SK-N-SH (cell line): Measurements from ENCODE around the gene PER1. TPM values are rescaled to one million over a fixed set of nuclear protein-coding genes. Genes with fewer than 3 reads are reported as not detected.

ENCODE experiments used
- CTCF ChIA-PET: fragments of 300-600, 350-600 bp; formaldehyde crosslinking; extraction: SDS; loops from one replicate; lab custom pipeline; 2021; lab: Yijun Ruan, JAX
- POLR2A ChIA-PET: fragments of 350-600 bp; sonication (Branson Sonifier 250); formaldehyde crosslinking; extraction: SDS; loops from one replicate; lab custom pipeline; 2020; ENCODE audit warnings: antibody characterized with exemption, inconsistent platforms; lab: Yijun Ruan, JAX
- DNase-seq: peaks from one replicate; pipeline ENCODE4 v3.0.0; 2012
- H2AFZ ChIP-seq: fragments of 200-600 bp; sonication (generic); 2 replicates; pipeline ENCODE4 v1.8.1; 2016; ENCODE audit warnings: antibody characterized with exemption, mild to moderate bottlenecking, low read depth
- H3F3A ChIP-seq: fragments of 200-600 bp; sonication (generic); replicated peaks from 2 replicates; pipeline ENCODE3; 2016; ENCODE audit warnings: antibody characterized with exemption, mild to moderate bottlenecking; ENCODE audit not compliant: insufficient read depth
- H3K27ac ChIP-seq, 2 experiments: fragments of 200-500 bp in 1 of 2; fragments of 200-600 bp in 1 of 2; sonication (Bioruptor generic) in 1 of 2; sonication (generic), shearing (Covaris generic) in 1 of 2; 2 replicates each; pipeline versions ENCODE4 v1.5.1 to v1.6.1; 2014 to 2016; ENCODE audit warnings: low read depth in 2 of 2, inconsistent platforms in 1 of 2, low read length in 1 of 2, mild to moderate bottlenecking in 1 of 2, mixed read lengths in 1 of 2
- H3K27me3 ChIP-seq: fragments of 200-600 bp; sonication (generic), shearing (Covaris generic); 2 replicates; pipeline ENCODE4 v1.6.1; 2016; ENCODE audit warnings: mixed run types; ENCODE audit not compliant: insufficient read depth
- H3K36me3 ChIP-seq, 2 experiments: fragments of 200-500 bp in 1 of 2; fragments of 200-600 bp in 1 of 2; sonication (Bioruptor generic) in 1 of 2; sonication (generic) in 1 of 2; replicated peaks in 1 of 2; 2 replicates each; pipeline versions ENCODE3 to v1.5.1; 2014 to 2016; ENCODE audit warnings: low read length in 1 of 2, mild to moderate bottlenecking in 1 of 2; ENCODE audit not compliant: insufficient read depth in 2 of 2, control insufficient read depth in 1 of 2
- H3K4me1 ChIP-seq, 2 experiments: fragments of 200-500 bp in 1 of 2; fragments of 200-600 bp in 1 of 2; sonication (Bioruptor generic) in 1 of 2; sonication (generic), shearing (Covaris generic) in 1 of 2; 2 replicates each; pipeline versions ENCODE4 v1.5.1 to v1.6.1; 2014 to 2016; ENCODE audit warnings: low read depth in 1 of 2, low read length in 1 of 2, mixed run types in 1 of 2; ENCODE audit not compliant: insufficient read depth in 2 of 2, control insufficient read depth in 1 of 2
- H3K4me2 ChIP-seq: fragments of 200-600 bp; sonication (generic), shearing (Covaris generic); 2 replicates; pipeline ENCODE4 v1.6.1; 2017; ENCODE audit warnings: mixed run types
- H3K4me3 ChIP-seq, 2 experiments: fragments of 200-500 bp in 1 of 2; fragments of 200-600 bp in 1 of 2; sonication (Bioruptor generic) in 1 of 2; sonication (generic), shearing (Covaris generic) in 1 of 2; 2 replicates each; pipeline versions ENCODE4 v1.5.1 to v1.8.1; 2014 to 2016; ENCODE audit warnings: low read depth in 2 of 2, inconsistent platforms in 1 of 2, low read length in 1 of 2, mild to moderate bottlenecking in 1 of 2, mixed read lengths in 1 of 2, moderate library complexity in 1 of 2
- H3K79me2 ChIP-seq: fragments of 200-600 bp; sonication (generic); 2 replicates; pipeline ENCODE4 v1.8.1; 2017; ENCODE audit warnings: mild to moderate bottlenecking; ENCODE audit not compliant: insufficient read depth
- H3K9ac ChIP-seq: fragments of 200-600 bp; sonication (generic); 2 replicates; pipeline ENCODE4 v1.6.1; 2017; ENCODE audit warnings: mixed run types
- H3K9me2 ChIP-seq: fragments of 200-600 bp; sonication (generic); 2 replicates; pipeline ENCODE4 v1.6.1; 2017; ENCODE audit warnings: mixed run types
- H3K9me3 ChIP-seq: fragments of 200-600 bp; sonication (generic); 2 replicates; pipeline ENCODE4 v1.6.1; 2017; ENCODE audit warnings: mixed run types, mild to moderate bottlenecking, moderate library complexity
- H4K20me1 ChIP-seq: fragments of 200-600 bp; sonication (generic); 2 replicates; pipeline ENCODE4 v1.6.1; 2017; ENCODE audit warnings: mild to moderate bottlenecking, mixed run types; ENCODE audit not compliant: insufficient read depth
- CHD2 ChIP-seq: fragments of 150-350 bp; IDR thresholded peaks from 2 replicates; pipeline ENCODE4 v1.6.1; 2018; ENCODE audit warnings: low read length; ENCODE audit not compliant: partially characterized antibody
- CTCF ChIP-seq: fragments of 200-600 bp; sonication (generic); IDR thresholded peaks from 2 replicates; pipeline ENCODE4 v1.6.1; 2017; ENCODE audit warnings: antibody characterized with exemption, mild to moderate bottlenecking, moderate library complexity
- ELF1 ChIP-seq: IDR thresholded peaks from 2 replicates; pipeline ENCODE4 v1.4.0; 2012
- EP300 ChIP-seq, 2 experiments: IDR thresholded peaks; 2 replicates each; pipeline versions ENCODE4 v1.4.0 to v1.6.1; 2012; ENCODE audit warnings: borderline replicate concordance in 1 of 2, low read depth in 1 of 2, low read length in 1 of 2
- EZH2phosphoT487 ChIP-seq: fragments of 200-600 bp; sonication (generic); IDR thresholded peaks from 2 replicates; pipeline ENCODE4 v1.6.1; 2017; ENCODE audit warnings: low read depth, mixed run types, mild to moderate bottlenecking, antibody characterized with exemption, moderate library complexity, borderline replicate concordance
- FOSL2 ChIP-seq: IDR thresholded peaks from 2 replicates; pipeline ENCODE4 v1.4.0; 2012; ENCODE audit warnings: low read depth, mild to moderate bottlenecking, moderate library complexity, borderline replicate concordance
- FOXJ3 ChIP-seq: sonication (generic); formaldehyde crosslinking; IDR thresholded peaks from 2 replicates; pipeline ENCODE4 v1.5.1; 2020; ENCODE audit warnings: mild to moderate bottlenecking, missing genetic modification reagents
- GATA2 ChIP-seq: sonication (generic); formaldehyde crosslinking; IDR thresholded peaks from 2 replicates; pipeline ENCODE4 v1.5.0; 2020; ENCODE audit warnings: mild to moderate bottlenecking, missing genetic modification reagents
- MEF2A ChIP-seq: IDR thresholded peaks from 2 replicates; pipeline ENCODE4 v1.4.0; 2012; ENCODE audit warnings: low read depth, borderline replicate concordance
- MXI1 ChIP-seq: IDR thresholded peaks from 2 replicates; pipeline ENCODE4 v1.6.1; 2012; ENCODE audit warnings: mild to moderate bottlenecking, low read depth, low read length, improper control_type of control experiment
- NFIC ChIP-seq: IDR thresholded peaks from 2 replicates; pipeline ENCODE4 v1.4.0; 2012; ENCODE audit warnings: borderline replicate concordance
- POLR2AphosphoS5 ChIP-seq: IDR thresholded peaks from 2 replicates; pipeline ENCODE4 v1.6.1; 2012; ENCODE audit warnings: low read depth, low read length
- RFX5 ChIP-seq: IDR thresholded peaks from 2 replicates; pipeline ENCODE4 v1.6.1; 2012; ENCODE audit warnings: mild to moderate bottlenecking, improper control_type of control experiment, low read length
- TCF12 ChIP-seq: IDR thresholded peaks from 2 replicates; pipeline ENCODE4 v1.4.0; 2012
- TEAD4 ChIP-seq: IDR thresholded peaks from 2 replicates; pipeline ENCODE4 v1.4.0; 2012; ENCODE audit warnings: mild to moderate bottlenecking, borderline replicate concordance; ENCODE audit not compliant: insufficient read depth
- USF1 ChIP-seq: IDR thresholded peaks from 2 replicates; pipeline ENCODE4 v1.4.0; 2012; ENCODE audit warnings: low read depth, borderline replicate concordance
- USF2 ChIP-seq: fragments of 150-350 bp; IDR thresholded peaks from 2 replicates; pipeline ENCODE4 v1.6.1; 2017; ENCODE audit warnings: antibody characterized with exemption, low read length, low read depth, borderline replicate concordance
- WGBS: methylation state at CpG from one replicate; pipeline ENCODE4 v1.1.6; 2017; ENCODE audit warnings: low lambda C conversion rate; 5-methylcytosine and 5-hydroxymethylcytosine counted together
- polyA plus RNA-seq, 3 experiments: library from polyadenylated mRNA; depleted of rRNA; stranded (reverse); fragments of >200 nt; gene quantifications; 2 replicates each; pipeline ENCODE4 v1.2.3, GENCODE V29; 2012
- TF ChIP-seq, protein P1 (sequence below): IDR thresholded peaks from 2 replicates; pipeline ENCODE4; 2012

PER1 gene
- polyA plus RNA-seq, 1 of the 3 experiments (the other 2 are of a cell fraction), result 56.8 TPM

- TF ChIP-seq CTCF (peak; percentile 94), FOXJ3 (no peak), ELF1 (no peak), MXI1 (no peak), MEF2A (no peak), EZH2phosphoT487 (no peak), CHD2 (peak; percentile 15), TCF12 (no peak), GATA2 (CRISPR knock-in tag) (0 out of 2 replicates have a peak, but pooled peaks have one; percentile 15), POLR2AphosphoS5 (no peak), TEAD4 (peak; percentile 89), USF2 (no peak), EP300 (IDR thresholded peaks at IDR 0.05; ENCODE audit: borderline replicate concordance in 1 of 2, low read depth in 1 of 2, low read length in 1 of 2) (no peak; a peak in 1 of 4 replicates)
- TF ChIP-seq, all 33 proteins: peak for 12
Measured at GRCh38 chr17:8118769-8119580, 33.2 kb downstream of the PER1 start (continued).

- 3% methylated on average over 17 of the region's 33 CpGs for WGBS
- H4K20me1 ChIP-seq, result peaks cover 15% of the 10 kb centered on the region
- peak within 1 kb of the TSS; percentile 53 to 79 for H3K4me3 ChIP-seq
- peaks cover 30% of the 10 kb centered on the region; the same call in 1 of the 2 replicates for H3K27me3 ChIP-seq
- peak within 1 kb of the TSS; percentile 77; the same call in 1 of the 2 replicates for H2AFZ ChIP-seq
- ChIA-PET CTCF (interaction anchor here (1.0 to 15.2 kb wide), 26 partner anchors 8 to 182 kb away, joined by 3 to 298 read pairs (median 12); partner anchors contain the start of genes ALOX12B, PER1 and VAMP2), POLR2A (interaction anchor here (1.4 kb wide), 1 partner anchor 55 kb away, joined by 6 read pairs; no protein-coding TSS in a partner anchor)
- peaks cover 0 to 21% of the 10 kb centered on the region in 2 experiments; a peak in 2 of 4 replicates for H3K4me1 ChIP-seq
- H3K9me2 ChIP-seq, result no peaks in the 10 kb centered on the region
- peaks cover 23% of the 10 kb centered on the region for H3F3A ChIP-seq
- peak; percentile 72 for DNase-seq
- H3K9me3 ChIP-seq, result no peaks in the 10 kb centered on the region
- H3K4me2 ChIP-seq, result peak within 1 kb of the TSS; percentile 97
- no peaks in the 10 kb centered on the region for H3K36me3 ChIP-seq
- H3K27ac ChIP-seq, result peak within 1 kb of the TSS; percentile 62 to 63
- peak within 1 kb of the TSS; percentile 52 for H3K9ac ChIP-seq
- no peaks in the 10 kb centered on the region for H3K79me2 ChIP-seq
- TF ChIP-seq POLR2AphosphoS5 (peak; percentile 24; the same call in 1 of the 2 replicates), FOSL2 (peak; percentile 86), TCF12 (peak; percentile 25; the same call in 1 of the 2 replicates), RFX5 (no peak), ELF1 (no peak), NFIC (no peak), USF1 (peak; percentile 76; the same call in 1 of the 2 replicates)
- TF ChIP-seq, protein P1, sequence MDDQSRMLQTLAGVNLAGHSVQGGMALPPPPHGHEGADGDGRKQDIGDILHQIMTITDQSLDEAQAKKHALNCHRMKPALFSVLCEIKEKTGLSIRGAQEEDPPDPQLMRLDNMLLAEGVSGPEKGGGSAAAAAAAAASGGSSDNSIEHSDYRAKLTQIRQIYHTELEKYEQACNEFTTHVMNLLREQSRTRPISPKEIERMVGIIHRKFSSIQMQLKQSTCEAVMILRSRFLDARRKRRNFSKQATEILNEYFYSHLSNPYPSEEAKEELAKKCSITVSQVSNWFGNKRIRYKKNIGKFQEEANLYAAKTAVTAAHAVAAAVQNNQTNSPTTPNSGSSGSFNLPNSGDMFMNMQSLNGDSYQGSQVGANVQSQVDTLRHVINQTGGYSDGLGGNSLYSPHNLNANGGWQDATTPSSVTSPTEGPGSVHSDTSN, result peak; percentile 57; the same call in 1 of the 2 replicates
Measured at GRCh38 chr17:8117980-8118768, 34.0 kb downstream of the PER1 start, which contains the start of gene ALOXE3. TSS of gene ALOXE3 (minus strand) at chr17:8118514. CDS start at chr17:8117990, 524 bp downstream.
